Gastrocnemius medialis (tissue), 4 donors: ENCODE data around the gene APBB2.

Experiments
- CTCF ChIP-seq, 5 experiments: fragments of 450-650 bp in 3 of 5; fragments of 200-600 bp in 2 of 5; sonication (generic) in 2 of 5; IDR thresholded peaks in 4 of 5; conservative IDR thresholded peaks in 1 of 5; 1 replicate in 4 of 5; 2 replicates in 1 of 5; pipeline ENCODE4 v1.5.1; 2016 to 2019; ENCODE audit warnings: antibody characterized with exemption in 5 of 5, mild to moderate bottlenecking in 3 of 5, moderate library complexity in 3 of 5
- POLR2A ChIP-seq, 2 donors: fragments of 450-650 bp; IDR thresholded peaks; one replicate each; pipeline ENCODE4 v1.6.1; 2017; ENCODE audit warnings: antibody characterized with exemption in 2 of 2, mild to moderate bottlenecking in 2 of 2, moderate library complexity in 2 of 2

GRCh38 chr4:40769266-40769665 lies 445.1 kb downstream of the APBB2 start:
- no peak for TF ChIP-seq CTCF (IDR thresholded peaks at IDR 0.05 in 4 of 5, conservative IDR thresholded peaks at IDR 0.05 in 1 of 5)
- no peak for TF ChIP-seq POLR2A (IDR thresholded peaks at IDR 0.05)
